ENCODE results near the gene IGSF21.

DNA sequence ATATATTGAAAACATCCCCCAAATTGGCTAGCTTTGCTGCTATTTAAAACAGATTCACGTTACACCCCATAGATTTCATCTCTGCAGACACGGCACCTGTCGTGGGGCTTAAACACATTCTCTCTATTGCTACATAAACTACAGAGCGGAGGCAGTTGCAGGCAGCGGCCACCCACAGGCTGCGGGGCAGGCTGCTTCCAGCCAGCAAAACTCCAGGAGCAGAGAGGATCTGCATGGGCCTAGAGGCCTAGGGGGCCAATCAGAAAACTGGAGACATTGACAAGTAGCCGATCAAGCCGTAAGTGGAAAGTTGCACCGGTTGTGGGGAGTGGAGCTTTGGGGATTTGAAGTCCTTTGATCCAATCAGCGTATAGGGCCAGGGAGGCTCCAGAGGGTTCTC lies 244.1 kb downstream of the IGSF21 start:
- TF ChIP-seq POLR2A (IDR thresholded peaks at IDR 0.05) (no peak), CTCF (IDR thresholded peaks at IDR 0.05) (no peak), EP300 (IDR thresholded peaks at IDR 0.05) (no peak)

Measured in tibial nerve (tissue), 4 donors.